HEK293 (cell line): ENCODE data around the gene NFKB1.

Source experiments
- BCL11A ChIP-seq: fragments of 450-650 bp; formaldehyde crosslinking; IDR thresholded peaks from 2 replicates; pipeline ENCODE4 v1.5.1; 2016; ENCODE audit warnings: low read depth, missing biosample characterization, missing genetic modification characterization
- REPIN1 ChIP-seq: fragments of 450-650 bp; formaldehyde crosslinking; IDR thresholded peaks from 2 replicates; pipeline ENCODE4 v1.5.1; 2017; ENCODE audit warnings: missing biosample characterization, missing genetic modification characterization, low read depth
- ZNF23 ChIP-seq: fragments of 450-650 bp; formaldehyde crosslinking; IDR thresholded peaks from 2 replicates; pipeline ENCODE4 v1.5.1; 2016; ENCODE audit warnings: missing biosample characterization, missing genetic modification characterization, borderline replicate concordance
- ZNF521 ChIP-seq: fragments of 450-650 bp; formaldehyde crosslinking; IDR thresholded peaks from 2 replicates; pipeline ENCODE4 v1.5.1; 2017; ENCODE audit warnings: missing biosample characterization, mild to moderate bottlenecking, missing genetic modification characterization
- ZSCAN30 ChIP-seq: fragments of 450-650 bp; IDR thresholded peaks from 2 replicates; pipeline ENCODE4 v1.5.1; 2018; ENCODE audit warnings: missing biosample characterization, mild to moderate bottlenecking, missing genetic modification characterization, moderate library complexity
- TF ChIP-seq, protein P1 (sequence below): fragments of 450-650 bp; formaldehyde crosslinking; IDR thresholded peaks from 2 replicates; pipeline ENCODE4 v1.5.1; 2016; ENCODE audit warnings: missing biosample characterization, missing genetic modification characterization
- TF ChIP-seq, protein P2 (sequence below): fragments of 450-650 bp; formaldehyde crosslinking; IDR thresholded peaks from 2 replicates; pipeline ENCODE4 v1.5.1; 2016; ENCODE audit warnings: missing biosample characterization, missing genetic modification characterization

DNA sequence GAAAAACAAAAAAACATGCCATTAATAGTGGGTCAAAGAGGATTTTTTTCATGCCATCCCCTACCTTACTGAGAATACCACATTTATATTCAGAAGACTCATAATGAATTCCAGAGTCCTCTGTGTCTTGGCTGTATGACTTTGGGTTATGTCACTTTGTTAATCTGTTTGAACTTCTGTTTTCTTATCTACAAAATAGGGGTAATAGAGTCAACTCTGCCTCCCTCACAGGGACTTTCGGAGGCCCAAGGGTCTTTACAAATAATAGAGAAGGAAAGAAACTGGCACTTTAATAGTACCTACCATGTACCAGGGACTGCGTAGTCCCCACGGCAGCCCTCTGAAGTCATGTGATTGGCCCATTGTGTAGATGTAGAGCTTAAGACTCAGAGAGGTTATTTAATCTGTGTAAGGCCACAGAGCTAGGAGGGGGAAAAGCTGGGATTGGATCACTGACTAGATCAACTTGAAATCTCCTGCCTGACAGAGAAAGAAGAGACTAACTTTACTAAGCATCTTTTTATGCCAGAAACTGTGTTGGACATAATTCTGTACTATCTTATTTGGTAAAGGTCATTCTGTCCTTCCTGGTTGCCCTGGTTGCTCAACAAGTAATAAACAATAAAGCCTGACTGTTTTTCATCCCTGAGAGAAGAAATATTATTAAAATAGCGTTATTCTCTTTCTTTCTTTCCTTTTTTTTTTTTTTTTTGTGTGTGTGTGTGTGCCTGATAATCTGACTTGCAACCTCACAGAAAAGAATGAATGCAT is 59.6 kb downstream of the NFKB1 start:
- TF ChIP-seq, protein P1, sequence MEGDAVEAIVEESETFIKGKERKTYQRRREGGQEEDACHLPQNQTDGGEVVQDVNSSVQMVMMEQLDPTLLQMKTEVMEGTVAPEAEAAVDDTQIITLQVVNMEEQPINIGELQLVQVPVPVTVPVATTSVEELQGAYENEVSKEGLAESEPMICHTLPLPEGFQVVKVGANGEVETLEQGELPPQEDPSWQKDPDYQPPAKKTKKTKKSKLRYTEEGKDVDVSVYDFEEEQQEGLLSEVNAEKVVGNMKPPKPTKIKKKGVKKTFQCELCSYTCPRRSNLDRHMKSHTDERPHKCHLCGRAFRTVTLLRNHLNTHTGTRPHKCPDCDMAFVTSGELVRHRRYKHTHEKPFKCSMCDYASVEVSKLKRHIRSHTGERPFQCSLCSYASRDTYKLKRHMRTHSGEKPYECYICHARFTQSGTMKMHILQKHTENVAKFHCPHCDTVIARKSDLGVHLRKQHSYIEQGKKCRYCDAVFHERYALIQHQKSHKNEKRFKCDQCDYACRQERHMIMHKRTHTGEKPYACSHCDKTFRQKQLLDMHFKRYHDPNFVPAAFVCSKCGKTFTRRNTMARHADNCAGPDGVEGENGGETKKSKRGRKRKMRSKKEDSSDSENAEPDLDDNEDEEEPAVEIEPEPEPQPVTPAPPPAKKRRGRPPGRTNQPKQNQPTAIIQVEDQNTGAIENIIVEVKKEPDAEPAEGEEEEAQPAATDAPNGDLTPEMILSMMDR (tag by site-specific recombination): no peak
- TF ChIP-seq ZNF521 (tag by site-specific recombination) (no peak), REPIN1 (tag by site-specific recombination) (no peak), ZSCAN30 (tag by site-specific recombination) (no peak), BCL11A (tag by site-specific recombination) (no peak), ZNF23 (tag by site-specific recombination) (no peak)
- TF ChIP-seq, protein P2, sequence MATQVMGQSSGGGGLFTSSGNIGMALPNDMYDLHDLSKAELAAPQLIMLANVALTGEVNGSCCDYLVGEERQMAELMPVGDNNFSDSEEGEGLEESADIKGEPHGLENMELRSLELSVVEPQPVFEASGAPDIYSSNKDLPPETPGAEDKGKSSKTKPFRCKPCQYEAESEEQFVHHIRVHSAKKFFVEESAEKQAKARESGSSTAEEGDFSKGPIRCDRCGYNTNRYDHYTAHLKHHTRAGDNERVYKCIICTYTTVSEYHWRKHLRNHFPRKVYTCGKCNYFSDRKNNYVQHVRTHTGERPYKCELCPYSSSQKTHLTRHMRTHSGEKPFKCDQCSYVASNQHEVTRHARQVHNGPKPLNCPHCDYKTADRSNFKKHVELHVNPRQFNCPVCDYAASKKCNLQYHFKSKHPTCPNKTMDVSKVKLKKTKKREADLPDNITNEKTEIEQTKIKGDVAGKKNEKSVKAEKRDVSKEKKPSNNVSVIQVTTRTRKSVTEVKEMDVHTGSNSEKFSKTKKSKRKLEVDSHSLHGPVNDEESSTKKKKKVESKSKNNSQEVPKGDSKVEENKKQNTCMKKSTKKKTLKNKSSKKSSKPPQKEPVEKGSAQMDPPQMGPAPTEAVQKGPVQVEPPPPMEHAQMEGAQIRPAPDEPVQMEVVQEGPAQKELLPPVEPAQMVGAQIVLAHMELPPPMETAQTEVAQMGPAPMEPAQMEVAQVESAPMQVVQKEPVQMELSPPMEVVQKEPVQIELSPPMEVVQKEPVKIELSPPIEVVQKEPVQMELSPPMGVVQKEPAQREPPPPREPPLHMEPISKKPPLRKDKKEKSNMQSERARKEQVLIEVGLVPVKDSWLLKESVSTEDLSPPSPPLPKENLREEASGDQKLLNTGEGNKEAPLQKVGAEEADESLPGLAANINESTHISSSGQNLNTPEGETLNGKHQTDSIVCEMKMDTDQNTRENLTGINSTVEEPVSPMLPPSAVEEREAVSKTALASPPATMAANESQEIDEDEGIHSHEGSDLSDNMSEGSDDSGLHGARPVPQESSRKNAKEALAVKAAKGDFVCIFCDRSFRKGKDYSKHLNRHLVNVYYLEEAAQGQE: no peak
